Skeletal muscle satellite cell (primary cell): ENCODE data around the gene FCHSD2.

Source experiments
- H3K27me3 ChIP-seq: 2 replicates; pipeline ENCODE4 v1.7.0; 2013; ENCODE audit warnings: low read length; ENCODE audit not compliant: control insufficient read depth, insufficient read depth
- H3K36me3 ChIP-seq: 2 replicates; pipeline ENCODE4 v1.7.0; 2013; ENCODE audit warnings: mild to moderate bottlenecking, control low read depth, low read length; ENCODE audit not compliant: insufficient read depth
- H3K4me1 ChIP-seq: 2 replicates; pipeline ENCODE4 v1.7.0; 2013; ENCODE audit warnings: low read length; ENCODE audit not compliant: control insufficient read depth, insufficient read depth
- H3K4me2 ChIP-seq: 2 replicates; pipeline ENCODE4 v1.7.0; 2013; ENCODE audit warnings: mild to moderate bottlenecking, low read length
- H3K4me3 ChIP-seq: 2 replicates; pipeline ENCODE4 v1.7.0; 2013; ENCODE audit warnings: low read length
- H3K9ac ChIP-seq: 2 replicates; pipeline ENCODE4 v1.7.0; 2013; ENCODE audit warnings: mild to moderate bottlenecking, low read depth, low read length, moderate library complexity
- H3K9me3 ChIP-seq: replicated peaks from 2 replicates; pipeline ENCODE4 v1.7.0; 2013; ENCODE audit warnings: mild to moderate bottlenecking, control low read depth, low read length

Gene FCHSD2

GRCh38 chr11:73013021-73013420 is 129.1 kb downstream of the FCHSD2 start:
- Histone ChIP-seq H3K4me2 (no peak overlapping the region), H3K4me3 (no peak overlapping the region), H3K4me1 (peaks cover 16% of the 10 kb centered on the region), H3K9ac (no peak overlapping the region), H3K27me3 (no peaks in the 10 kb centered on the region), H3K9me3 (peaks cover 9% of the 10 kb centered on the region), H3K36me3 (no peaks in the 10 kb centered on the region)

GRCh38 chr11:73012121-73012863 is 129.8 kb downstream of the FCHSD2 start:
- H3K9ac ChIP-seq, result no peak overlapping the region
- H3K4me2 ChIP-seq, result peak overlapping the region; percentile 36
- H3K27me3 ChIP-seq, result no peaks in the 10 kb centered on the region
- peaks cover 9% of the 10 kb centered on the region for H3K9me3 ChIP-seq
- H3K4me1 ChIP-seq, result peaks cover 16% of the 10 kb centered on the region
- no peaks in the 10 kb centered on the region for H3K36me3 ChIP-seq
- H3K4me3 ChIP-seq, result no peak overlapping the region

- Histone ChIP-seq H3K27me3 (no peaks in the 10 kb centered on the region), H3K9ac (no peak overlapping the region), H3K9me3 (peaks cover 9% of the 10 kb centered on the region), H3K4me1 (peaks cover 16% of the 10 kb centered on the region), H3K36me3 (no peaks in the 10 kb centered on the region), H3K4me2 (no peak overlapping the region), H3K4me3 (no peak overlapping the region)
Measured at GRCh38 chr11:73011126-73011817, 130.8 kb downstream of the FCHSD2 start.

GRCh38 chr11:73009972-73010371 is 132.1 kb downstream of the FCHSD2 start:
- Histone ChIP-seq H3K4me2 (no peak overlapping the region), H3K9me3 (peaks cover 9% of the 10 kb centered on the region), H3K36me3 (no peaks in the 10 kb centered on the region), H3K4me1 (peaks cover 16% of the 10 kb centered on the region), H3K4me3 (no peak overlapping the region), H3K27me3 (no peaks in the 10 kb centered on the region), H3K9ac (no peak overlapping the region)

- no peak overlapping the region for H3K4me2 ChIP-seq
- H3K36me3 ChIP-seq, result no peaks in the 10 kb centered on the region
- H3K27me3 ChIP-seq, result no peaks in the 10 kb centered on the region
- no peak overlapping the region for H3K9ac ChIP-seq
- H3K9me3 ChIP-seq, result no peaks in the 10 kb centered on the region
- H3K4me3 ChIP-seq, result no peak overlapping the region
- H3K4me1 ChIP-seq, result peaks cover 7% of the 10 kb centered on the region
Measured at GRCh38 chr11:73004088-73004487, 138.0 kb downstream of the FCHSD2 start.

- no peak overlapping the region for H3K9ac ChIP-seq
- H3K36me3 ChIP-seq, result no peaks in the 10 kb centered on the region
- H3K9me3 ChIP-seq, result no peaks in the 10 kb centered on the region
- no peak overlapping the region for H3K4me3 ChIP-seq
- H3K4me2 ChIP-seq, result no peak overlapping the region
- no peaks in the 10 kb centered on the region for H3K27me3 ChIP-seq
- peaks cover 7% of the 10 kb centered on the region for H3K4me1 ChIP-seq
Measured at GRCh38 chr11:73003088-73003487, 139.0 kb downstream of the FCHSD2 start.

- Histone ChIP-seq H3K4me2 (no peak overlapping the region), H3K4me3 (no peak overlapping the region), H3K9me3 (no peaks in the 10 kb centered on the region), H3K9ac (no peak overlapping the region), H3K27me3 (no peaks in the 10 kb centered on the region), H3K36me3 (no peaks in the 10 kb centered on the region), H3K4me1 (peaks cover 7% of the 10 kb centered on the region)
Measured at GRCh38 chr11:73002214-73002613, 139.9 kb downstream of the FCHSD2 start.

GRCh38 chr11:73001615-73002014 is 140.5 kb downstream of the FCHSD2 start:
- Histone ChIP-seq H3K36me3 (no peaks in the 10 kb centered on the region), H3K9me3 (no peaks in the 10 kb centered on the region), H3K4me1 (peaks cover 7% of the 10 kb centered on the region), H3K27me3 (no peaks in the 10 kb centered on the region), H3K4me3 (no peak overlapping the region), H3K4me2 (no peak overlapping the region), H3K9ac (no peak overlapping the region)

GRCh38 chr11:72998676-72999075 is 143.4 kb downstream of the FCHSD2 start:
- Histone ChIP-seq H3K27me3 (no peaks in the 10 kb centered on the region), H3K9ac (no peak overlapping the region), H3K4me3 (no peak overlapping the region), H3K4me2 (no peak overlapping the region), H3K36me3 (no peaks in the 10 kb centered on the region), H3K4me1 (peaks cover 7% of the 10 kb centered on the region), H3K9me3 (no peaks in the 10 kb centered on the region)

GRCh38 chr11:72996959-72997358 is 145.2 kb downstream of the FCHSD2 start:
- Histone ChIP-seq H3K4me1 (peaks cover 7% of the 10 kb centered on the region), H3K9ac (no peak overlapping the region)

GRCh38 chr11:72989727-72990126 is 152.4 kb downstream of the FCHSD2 start:
- H3K9me3 ChIP-seq, result no peaks in the 10 kb centered on the region
- no peak overlapping the region for H3K4me3 ChIP-seq
- H3K27me3 ChIP-seq, result no peaks in the 10 kb centered on the region
- peaks cover 1% of the 10 kb centered on the region for H3K4me1 ChIP-seq
- H3K4me2 ChIP-seq, result no peak overlapping the region
- H3K36me3 ChIP-seq, result peaks cover 7% of the 10 kb centered on the region
- no peak overlapping the region for H3K9ac ChIP-seq

More at GRCh38 chr11:72996959-72997358, 145.2 kb downstream of the FCHSD2 start:
- no peak overlapping the region for H3K4me2 ChIP-seq
- H3K27me3 ChIP-seq, result no peaks in the 10 kb centered on the region
- H3K4me3 ChIP-seq, result no peak overlapping the region
- no peaks in the 10 kb centered on the region for H3K36me3 ChIP-seq
- no peaks in the 10 kb centered on the region for H3K9me3 ChIP-seq

- H3K4me3 ChIP-seq, result no peak overlapping the region
- no peak overlapping the region for H3K4me2 ChIP-seq
- no peak overlapping the region for H3K9ac ChIP-seq
- H3K36me3 ChIP-seq, result peaks cover 13% of the 10 kb centered on the region
- H3K4me1 ChIP-seq, result peaks cover 10% of the 10 kb centered on the region
- no peaks in the 10 kb centered on the region for H3K27me3 ChIP-seq
- no peaks in the 10 kb centered on the region for H3K9me3 ChIP-seq
Measured at GRCh38 chr11:72988821-72989220, 153.3 kb downstream of the FCHSD2 start.
